Omental fat pad (tissue), 4 donors: Measurements from ENCODE around the gene ASPDH. TPM values are rescaled to one million over a fixed set of nuclear protein-coding genes. Genes with fewer than 3 reads are reported as not detected.

Source experiments
- ATAC-seq: fragments of 150-250 bp; one replicate; pipeline ENCODE4 v1.9.1; 2016; ENCODE audit warnings: mild to moderate bottlenecking, moderate library complexity; ENCODE audit not compliant: low FRiP score
- DNase-seq: peaks from one replicate; pipeline ENCODE4 v3.0.0-alpha.2; 2019; ENCODE audit warnings: low spot score
- total RNA-seq, 4 donors: library from RNA; depleted of rRNA; stranded (reverse); fragments of >200 nt; gene quantifications; one replicate each; pipeline ENCODE4 v1.1.0, GENCODE V29; 2016
- TF ChIP-seq, protein P1 (sequence below), 3 donors: fragments of 450-650 bp; IDR thresholded peaks; one replicate each; pipeline ENCODE4 v1.5.1; 2016 to 2017; ENCODE audit warnings: antibody characterized with exemption in 3 of 3, mild to moderate bottlenecking in 3 of 3, moderate library complexity in 2 of 3

The ASPDH gene
- total RNA-seq, 4 donors from 2014 or later, result not detected

DNA sequence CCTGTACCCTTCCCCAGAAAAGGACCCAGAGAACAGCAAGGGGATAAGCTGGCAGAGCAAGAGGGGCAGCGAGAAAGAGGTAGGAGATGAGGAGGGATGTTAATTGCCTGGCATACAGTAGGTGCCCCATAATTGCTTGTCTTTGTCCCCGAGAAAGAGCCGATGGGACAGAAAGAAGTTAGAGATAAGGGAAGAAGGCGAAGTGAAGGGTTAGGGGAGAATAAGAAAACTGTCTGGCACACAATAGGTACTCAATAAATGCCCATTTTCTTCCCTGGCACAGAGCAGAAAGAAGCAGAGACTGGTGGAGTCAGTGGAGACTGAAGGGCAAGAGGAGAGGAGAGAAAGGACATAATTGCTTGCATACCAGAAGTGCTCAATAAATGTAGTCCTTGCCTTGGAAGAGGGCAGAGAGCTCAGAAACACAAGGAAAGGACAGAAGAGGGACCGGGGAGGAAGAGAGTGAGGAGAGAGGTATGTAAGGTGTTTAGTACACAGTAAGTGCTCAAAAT, 18.6 kb downstream of the ASPDH start:
- ATAC-seq, result no peak
- TF ChIP-seq, protein P1, sequence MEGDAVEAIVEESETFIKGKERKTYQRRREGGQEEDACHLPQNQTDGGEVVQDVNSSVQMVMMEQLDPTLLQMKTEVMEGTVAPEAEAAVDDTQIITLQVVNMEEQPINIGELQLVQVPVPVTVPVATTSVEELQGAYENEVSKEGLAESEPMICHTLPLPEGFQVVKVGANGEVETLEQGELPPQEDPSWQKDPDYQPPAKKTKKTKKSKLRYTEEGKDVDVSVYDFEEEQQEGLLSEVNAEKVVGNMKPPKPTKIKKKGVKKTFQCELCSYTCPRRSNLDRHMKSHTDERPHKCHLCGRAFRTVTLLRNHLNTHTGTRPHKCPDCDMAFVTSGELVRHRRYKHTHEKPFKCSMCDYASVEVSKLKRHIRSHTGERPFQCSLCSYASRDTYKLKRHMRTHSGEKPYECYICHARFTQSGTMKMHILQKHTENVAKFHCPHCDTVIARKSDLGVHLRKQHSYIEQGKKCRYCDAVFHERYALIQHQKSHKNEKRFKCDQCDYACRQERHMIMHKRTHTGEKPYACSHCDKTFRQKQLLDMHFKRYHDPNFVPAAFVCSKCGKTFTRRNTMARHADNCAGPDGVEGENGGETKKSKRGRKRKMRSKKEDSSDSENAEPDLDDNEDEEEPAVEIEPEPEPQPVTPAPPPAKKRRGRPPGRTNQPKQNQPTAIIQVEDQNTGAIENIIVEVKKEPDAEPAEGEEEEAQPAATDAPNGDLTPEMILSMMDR (IDR thresholded peaks at IDR 0.05), result no peak
- no peak for DNase-seq

GRCh38 chr19:50494186-50495019, 19.3 kb downstream of the ASPDH start:
- TF ChIP-seq, protein P1 (IDR thresholded peaks at IDR 0.05), result no peak
- DNase-seq, result no peak
- no peak for ATAC-seq

- TF ChIP-seq, protein P1 (IDR thresholded peaks at IDR 0.05), result no peak
- ATAC-seq, result no peak
- DNase-seq, result no peak
Observed at GRCh38 chr19:50493171-50493570, 20.5 kb downstream of the ASPDH start.

DNA sequence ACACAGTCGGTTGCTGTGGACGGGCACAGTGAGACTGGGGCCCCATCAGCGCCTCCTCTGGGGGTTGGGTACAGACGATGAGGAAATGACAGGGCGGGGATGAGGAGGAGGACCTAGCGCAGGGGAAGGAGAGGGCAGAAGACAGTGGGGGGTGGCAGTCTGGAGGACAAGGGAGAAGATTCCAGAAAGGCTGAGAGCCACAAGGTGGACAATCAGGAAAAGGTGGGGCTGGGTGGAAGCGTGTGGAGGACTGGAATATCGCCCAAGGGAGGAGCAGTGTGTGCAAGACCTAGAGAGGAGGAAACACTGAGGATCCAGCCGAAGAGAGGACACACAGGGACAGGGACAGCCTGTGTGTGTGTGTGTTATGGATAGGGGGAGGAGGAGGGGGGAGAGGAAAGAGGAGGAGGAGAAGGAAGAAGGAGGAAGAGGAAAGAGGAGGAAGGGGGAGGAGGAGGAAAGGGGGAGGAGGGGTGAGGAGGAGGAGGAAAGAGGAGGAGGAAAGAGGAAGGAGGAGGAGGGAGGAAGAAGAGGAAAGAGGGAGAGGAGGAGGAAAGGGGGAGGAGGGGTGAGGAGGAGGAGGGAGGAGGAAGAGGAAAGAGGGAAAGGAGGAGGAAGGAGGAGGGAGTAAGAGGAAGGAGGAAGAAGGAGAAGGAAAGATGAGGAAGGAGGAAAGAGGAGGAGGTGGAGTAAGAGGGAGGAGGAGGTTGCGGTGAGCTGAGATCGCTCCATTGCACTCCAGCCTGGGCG, 21.2 kb downstream of the ASPDH start:
- ATAC-seq (no peak), DNase-seq (no peak)
- TF ChIP-seq, protein P1 (IDR thresholded peaks at IDR 0.05), result no peak

DNA sequence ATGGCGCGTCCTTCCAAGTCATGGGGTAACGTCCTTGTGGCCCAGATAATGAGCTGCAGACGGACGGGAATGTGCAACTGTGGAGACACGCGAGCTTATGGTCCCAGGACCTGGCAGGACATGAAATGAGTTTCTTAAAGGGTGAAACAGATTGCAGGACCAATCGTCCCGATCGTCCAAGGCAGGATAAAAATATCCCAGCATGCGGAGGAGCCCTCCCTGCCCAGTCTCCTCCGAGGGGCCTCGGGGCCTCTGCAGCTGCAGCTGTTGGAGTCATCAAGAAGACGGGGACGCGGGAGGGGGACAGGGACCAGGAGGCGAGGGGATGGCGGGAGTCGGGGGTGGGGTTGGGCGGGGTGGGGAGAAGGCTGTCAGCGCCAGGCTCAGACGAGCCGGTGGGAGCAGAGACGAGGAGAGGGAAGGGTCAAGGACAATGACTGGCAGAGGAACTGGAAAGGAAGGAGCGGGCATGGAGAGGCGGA, 22.7 kb downstream of the ASPDH start:
- TF ChIP-seq, protein P1 (IDR thresholded peaks at IDR 0.05), result no peak
- no peak for ATAC-seq
- no peak for DNase-seq

GRCh38 chr19:50490411-50490811, 23.3 kb downstream of the ASPDH start:
- TF ChIP-seq, protein P1 (IDR thresholded peaks at IDR 0.05), result no peak
- no peak for DNase-seq
- no peak for ATAC-seq
